Umbilical cord (tissue), 2 donors: ENCODE data around the gene SMLR1. TPM values are rescaled to one million over a fixed set of nuclear protein-coding genes. Genes with fewer than 3 reads are reported as not detected.
A peak's percentile ranks its signal among the peaks of the same experiment; 100 is the strongest.
"Not testable (repeated sequence)": the region's sequence is repeated elsewhere in the genome, so short reads cannot be mapped to it uniquely, and the experiment has no call there.

Source experiments
- DNase-seq: peaks from one replicate; pipeline ENCODE4 v3.0.0-alpha.2; 2015; ENCODE audit warnings: low spot score
- total RNA-seq: library from RNA; depleted of rRNA; stranded (reverse); fragments of >200 nt; gene quantifications from one replicate; pipeline ENCODE4 v1.2.3, GENCODE V29; 2014; ENCODE audit warnings: low replicate concordance; ENCODE audit not compliant: insufficient read depth

SMLR1 gene
- 0.72 TPM for total RNA-seq

DNA sequence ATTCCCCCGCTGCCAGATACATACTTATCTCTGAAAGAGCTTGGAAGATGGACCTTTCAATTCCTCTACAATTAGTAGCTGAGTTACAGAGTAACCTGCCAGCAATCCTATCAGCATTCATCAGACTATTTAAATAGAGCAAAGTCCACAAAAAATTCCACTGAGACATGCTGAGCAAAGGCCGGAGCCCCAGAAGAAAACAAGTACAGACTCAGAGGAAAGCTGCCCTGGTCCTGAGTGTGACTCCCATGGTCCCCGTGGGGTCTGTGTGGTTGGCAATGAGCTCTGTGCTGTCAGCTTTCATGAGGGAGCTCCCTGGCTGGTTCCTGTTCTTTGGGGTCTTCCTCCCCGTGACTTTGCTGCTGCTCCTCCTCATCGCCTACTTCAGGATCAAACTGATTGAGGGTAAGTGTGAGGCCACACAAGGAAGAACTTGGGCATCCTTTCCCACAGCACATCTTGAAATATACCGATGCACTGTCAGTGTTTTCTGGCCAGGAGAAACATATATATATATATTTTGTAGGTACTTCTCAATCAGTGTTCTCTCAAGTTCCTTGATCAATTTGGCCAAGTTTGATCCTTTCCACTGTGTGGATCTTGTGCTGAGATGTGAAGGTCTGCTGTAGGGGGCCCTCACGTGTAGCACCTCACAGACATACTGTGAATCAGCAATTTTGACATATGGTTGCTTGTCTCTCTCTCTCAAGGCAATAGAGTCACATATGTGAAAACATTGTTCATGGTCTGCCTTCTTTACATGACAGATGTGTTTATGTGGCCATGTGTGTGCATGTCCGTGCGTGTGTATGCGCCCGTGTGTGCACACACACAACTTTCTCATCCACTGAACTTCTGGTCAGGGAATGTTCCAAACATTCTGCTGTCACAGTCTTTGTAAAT, at the start of gene SMLR1:
SMLR1 (plus strand) TSS at position 160 of the 903 bp plus-strand sequence; CDS start at position 168, 8 bp downstream.
- no peak for DNase-seq

DNA sequence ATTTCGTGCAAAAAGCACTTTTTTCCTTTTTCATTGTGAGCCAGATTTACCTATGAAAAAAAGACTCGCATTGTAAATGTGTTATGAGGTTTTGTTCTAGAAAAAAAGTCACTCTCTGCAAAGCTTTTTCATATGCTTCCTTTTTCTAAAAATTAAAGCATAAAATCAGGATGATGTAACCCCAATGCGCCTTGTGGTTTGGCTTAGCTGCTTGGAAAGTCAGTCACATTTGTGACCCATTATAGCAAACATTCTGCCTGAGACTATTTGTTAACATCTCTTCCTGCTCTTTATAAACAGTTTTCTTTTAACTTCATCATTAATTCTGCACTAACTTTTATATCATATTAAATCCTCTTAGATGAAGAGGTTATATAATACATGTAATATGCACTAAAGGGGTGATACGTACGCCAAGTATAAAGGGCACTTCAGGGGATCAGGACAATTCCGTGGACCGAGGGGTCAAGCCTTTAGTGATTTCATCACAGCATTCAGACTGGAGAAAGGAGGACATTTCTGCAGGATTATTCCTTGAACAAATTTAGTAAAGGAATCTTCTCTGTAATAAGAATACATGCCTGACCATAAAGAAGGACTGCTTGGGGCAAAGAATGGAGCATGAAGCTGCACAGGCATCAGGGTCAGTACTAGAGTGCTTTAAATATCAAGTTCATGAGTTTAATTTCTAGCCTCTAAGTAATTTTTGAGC, 48.1 kb upstream of the SMLR1 start:
- peak; percentile 47 for DNase-seq

DNA sequence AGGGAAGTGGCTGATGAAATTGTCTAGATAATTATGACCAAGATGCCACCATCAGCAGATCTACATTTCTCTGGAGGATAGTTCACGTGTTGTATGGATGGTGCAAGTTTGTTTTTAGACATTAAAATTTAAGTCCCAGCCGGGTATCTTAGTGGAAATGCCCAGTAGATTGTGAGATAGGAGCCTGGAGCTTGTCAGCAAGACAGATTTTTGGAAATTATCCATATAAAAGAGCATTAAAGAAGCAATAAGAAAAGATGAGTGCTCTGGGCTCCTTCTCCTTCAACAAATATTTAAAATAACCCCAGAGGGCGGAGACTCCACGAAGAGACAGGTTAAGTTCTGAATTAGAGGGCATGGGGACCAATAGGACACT, 47.6 kb upstream of the SMLR1 start:
- DNase-seq: peak; percentile 73

DNA sequence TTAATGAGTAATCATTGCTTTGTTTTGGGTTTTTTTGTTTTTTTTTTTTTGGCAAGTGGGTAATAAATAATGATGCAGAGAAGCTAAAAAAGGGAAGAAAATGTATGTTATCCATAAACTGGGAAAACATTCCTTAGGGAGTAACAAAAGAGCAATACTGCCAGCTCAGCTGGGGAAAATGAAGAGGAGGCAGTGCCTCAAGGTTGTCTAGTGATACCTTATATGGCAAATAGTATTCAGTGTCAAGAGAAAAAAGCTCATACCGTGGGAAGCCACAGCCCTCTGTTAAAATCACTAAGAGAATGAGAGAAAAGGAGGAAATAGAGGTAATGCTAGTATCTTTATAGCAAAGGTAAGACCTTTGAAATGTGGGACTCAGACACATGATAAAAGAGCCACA, 47.1 kb upstream of the SMLR1 start:
- no peak for DNase-seq

DNA sequence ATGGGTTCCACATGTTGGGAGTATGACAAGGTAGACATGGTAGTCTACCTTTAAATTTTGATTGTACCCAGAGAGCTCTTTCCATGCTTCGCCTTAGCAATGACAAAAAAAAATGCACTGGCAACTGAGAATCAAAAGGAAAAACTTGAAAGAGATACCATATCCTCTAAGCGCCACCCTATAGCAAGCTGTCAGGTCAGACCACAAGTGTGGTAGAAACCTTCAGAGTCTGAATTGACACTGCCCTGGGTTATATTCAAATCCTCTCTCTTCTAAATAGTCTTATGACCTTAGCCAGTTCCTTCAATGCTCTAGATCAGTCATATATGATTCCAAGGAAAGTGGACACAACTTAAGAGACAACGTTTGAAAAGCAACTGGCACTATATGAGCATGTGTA, 45.6 kb upstream of the SMLR1 start:
- DNase-seq: no peak

DNA sequence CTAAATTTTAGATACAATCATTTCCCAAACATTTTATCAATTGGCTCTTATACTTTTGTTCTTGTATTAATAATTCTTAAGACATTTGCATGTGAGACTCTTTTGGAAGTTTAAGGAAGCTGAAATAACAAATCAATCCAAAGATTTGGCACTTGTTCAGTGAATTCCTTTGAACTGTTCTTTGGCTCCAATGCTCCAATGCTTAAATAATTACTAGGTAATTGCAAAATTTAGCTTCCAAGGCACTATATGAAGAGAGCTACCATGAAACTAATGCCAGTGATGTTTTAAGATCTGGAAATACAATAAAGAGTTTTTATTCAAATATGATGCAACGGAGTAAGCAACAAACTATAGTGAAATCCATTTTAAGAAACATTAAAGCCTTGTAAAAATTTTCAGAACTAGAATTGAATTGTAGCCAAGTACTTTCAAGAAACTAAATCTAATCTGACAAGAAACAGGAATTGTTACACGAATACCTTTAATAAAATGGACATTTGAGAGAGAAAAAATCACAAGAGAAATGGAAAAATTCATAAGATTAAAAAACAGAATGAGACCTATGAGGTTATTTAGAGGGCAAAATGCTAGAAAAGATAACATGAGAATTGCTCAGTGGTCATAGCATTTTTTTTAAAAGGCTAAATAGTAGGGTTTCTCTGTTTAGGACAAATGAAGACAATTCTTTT, 43.6 kb upstream of the SMLR1 start:
- DNase-seq: peak; percentile 11

DNA sequence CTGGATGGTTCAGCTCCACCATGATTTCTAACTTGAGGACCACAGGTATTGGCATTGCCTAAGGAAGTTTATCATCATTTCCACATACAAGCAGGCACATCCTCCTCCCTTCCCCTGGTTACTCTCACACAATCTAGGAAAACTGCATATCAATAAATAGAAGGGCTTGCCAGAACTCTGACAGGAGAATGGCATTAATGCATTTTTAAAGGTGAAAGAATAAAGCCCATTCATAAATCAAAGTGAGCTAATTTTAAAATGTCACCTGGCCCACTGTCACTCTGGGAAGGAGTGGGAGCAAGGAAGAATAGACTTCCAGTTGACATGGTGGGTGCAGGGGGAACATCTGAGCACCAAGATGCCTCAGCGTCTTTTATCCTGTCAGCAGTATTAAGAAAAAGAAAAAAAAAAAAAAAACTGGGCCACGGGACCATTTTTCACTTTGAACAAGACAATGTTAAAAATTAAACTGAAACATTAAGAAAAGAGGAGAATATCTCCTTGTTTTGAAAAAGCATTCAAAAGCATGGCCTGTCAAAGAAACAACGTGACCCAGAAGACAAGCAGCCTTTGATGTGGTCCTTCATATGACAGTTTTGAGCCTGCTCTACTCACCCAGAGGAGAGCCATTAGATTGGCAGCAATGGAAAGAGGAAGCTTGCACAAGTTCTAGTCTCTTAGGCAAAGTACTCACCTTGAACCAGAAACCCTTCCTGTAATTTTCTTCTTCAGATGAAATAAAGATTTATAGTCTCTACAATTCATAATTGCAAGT, 39.3 kb upstream of the SMLR1 start:
- no peak for DNase-seq

DNA sequence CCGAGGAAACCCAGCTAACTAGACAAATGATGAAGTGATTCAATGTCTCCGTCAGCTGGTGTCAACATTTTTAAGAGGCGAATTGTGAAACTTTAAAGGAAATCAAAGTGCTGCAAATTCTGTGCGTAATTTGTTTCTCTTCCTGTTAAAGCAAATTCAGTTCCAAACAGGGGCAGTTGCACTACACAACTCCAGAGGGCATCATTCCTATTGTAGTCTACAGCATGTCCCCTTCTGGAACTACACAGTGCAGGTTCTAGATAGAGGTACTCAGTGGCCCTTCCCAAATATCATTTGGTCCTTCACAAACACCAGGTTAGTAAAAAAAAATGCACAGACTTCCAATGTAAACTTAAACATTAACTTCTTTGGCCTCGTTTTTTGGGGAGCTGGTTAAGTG, 38.3 kb upstream of the SMLR1 start:
- DNase-seq: no peak

DNA sequence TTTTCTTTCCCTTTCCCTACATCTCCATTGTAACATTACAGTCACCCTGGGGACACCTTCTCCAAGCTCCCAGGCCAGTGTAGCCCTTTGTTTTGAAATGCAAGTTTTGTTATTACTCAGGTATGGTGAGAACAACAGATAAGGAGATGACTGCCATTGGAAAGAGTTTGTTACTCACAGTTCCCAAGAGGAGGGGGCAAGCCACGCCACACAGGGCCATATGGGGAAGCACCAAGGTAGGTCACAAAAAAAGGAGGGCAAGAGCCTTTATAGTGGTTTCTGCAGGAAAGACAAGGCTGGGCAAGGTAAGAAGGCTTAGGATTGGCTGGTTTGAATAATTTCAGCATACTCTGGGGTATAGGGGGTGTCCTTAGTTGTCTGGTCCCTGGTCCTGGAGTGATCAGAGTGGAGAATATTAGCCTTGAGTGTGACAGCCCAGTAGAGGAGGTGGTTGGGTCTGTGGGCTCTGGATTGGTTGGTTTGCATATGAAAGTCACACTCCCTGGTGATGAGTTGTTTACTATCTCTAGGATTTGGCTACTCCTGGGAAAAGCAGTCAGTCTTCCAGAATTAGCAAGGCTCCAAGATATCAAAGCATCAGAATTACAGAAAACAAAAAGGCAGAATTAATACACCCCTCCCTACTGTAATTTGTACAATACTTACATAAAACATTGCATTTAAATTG, 33.1 kb upstream of the SMLR1 start:
- no peak for DNase-seq

DNA sequence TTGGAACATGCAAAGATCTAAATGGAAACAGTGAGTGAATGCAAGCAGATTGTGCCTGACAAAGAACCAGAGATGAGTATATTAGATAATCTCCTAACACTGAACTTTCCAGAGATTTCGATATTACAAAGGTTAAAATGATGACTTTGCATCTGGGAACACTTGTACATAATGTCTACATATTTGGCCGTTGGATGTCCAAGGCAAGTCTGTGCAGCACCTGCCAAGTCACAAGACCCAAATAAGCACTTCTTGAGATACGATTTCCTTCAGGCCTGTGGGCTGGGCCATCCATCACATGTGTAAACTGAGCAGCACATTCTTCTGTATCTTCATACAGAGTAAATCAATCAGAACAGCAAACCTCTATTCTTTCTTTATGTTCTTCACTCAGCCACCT, 32.5 kb upstream of the SMLR1 start:
- DNase-seq: peak; percentile 47

DNA sequence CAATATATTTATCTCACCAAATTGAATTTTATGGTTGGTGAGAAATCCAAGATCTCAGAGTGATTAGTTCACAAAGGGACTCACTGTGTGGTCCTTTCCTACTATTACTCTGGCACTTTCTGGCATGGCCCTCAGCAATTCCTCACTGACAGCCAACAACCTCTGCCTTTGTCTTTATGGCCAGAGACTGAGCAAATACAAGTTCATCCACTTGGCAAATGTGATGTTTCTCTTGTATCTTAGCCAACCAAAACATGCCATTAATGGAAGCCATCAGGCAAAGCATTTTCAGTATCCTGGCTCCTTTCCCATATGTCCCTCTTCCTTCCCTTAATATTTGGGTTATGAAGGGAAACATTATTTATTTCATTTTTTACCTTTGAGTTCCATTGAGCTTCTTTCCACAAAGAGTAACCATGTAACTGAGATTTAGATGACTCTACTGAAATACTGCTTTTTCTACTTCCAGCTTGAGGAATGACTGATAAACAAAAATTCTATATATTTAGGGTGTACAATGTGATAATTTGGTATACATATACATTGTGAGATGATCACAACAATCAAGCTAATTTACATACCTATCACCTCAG, 30.8 kb upstream of the SMLR1 start:
- DNase-seq: peak; percentile 51

DNA sequence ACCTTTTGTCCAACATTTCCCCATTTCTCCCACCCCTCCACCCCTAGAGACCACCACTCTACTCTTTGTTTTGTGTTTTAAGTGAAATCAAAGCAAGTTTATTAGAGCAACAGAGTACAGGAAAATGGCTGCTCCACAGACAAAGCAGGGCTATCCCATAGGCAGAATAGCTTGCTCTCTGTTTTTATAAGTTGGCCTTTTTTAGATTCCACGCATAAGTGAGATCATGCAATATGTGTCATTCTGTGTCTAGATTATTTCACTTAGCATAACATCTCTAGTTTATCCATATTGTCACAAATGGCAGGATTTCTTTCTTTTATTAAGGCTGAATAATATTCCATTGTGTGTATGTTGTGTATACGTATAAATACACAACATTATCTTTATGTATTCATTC, 30.1 kb upstream of the SMLR1 start:
- DNase-seq: no peak

DNA sequence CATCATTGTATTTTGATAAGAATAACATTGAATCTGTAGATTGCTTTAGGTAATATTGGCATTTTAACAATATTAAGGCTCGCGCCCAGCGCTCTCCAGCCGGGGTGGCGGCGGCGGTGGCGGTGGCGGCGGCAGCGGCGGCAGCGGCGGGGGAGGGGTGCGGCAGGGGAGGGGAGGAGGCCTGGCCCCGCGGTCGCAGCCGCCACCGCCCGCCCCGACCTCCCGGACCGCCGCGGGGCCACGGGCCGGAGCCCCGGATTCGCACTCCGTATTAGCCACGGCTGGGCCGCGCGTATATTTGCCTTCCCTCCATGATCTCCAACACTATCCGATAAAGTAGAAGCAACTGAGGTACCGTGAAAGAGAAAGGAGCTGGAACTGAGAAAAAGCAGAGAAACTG, 25.8 kb upstream of the SMLR1 start:
- not testable (repeated sequence) for DNase-seq

DNA sequence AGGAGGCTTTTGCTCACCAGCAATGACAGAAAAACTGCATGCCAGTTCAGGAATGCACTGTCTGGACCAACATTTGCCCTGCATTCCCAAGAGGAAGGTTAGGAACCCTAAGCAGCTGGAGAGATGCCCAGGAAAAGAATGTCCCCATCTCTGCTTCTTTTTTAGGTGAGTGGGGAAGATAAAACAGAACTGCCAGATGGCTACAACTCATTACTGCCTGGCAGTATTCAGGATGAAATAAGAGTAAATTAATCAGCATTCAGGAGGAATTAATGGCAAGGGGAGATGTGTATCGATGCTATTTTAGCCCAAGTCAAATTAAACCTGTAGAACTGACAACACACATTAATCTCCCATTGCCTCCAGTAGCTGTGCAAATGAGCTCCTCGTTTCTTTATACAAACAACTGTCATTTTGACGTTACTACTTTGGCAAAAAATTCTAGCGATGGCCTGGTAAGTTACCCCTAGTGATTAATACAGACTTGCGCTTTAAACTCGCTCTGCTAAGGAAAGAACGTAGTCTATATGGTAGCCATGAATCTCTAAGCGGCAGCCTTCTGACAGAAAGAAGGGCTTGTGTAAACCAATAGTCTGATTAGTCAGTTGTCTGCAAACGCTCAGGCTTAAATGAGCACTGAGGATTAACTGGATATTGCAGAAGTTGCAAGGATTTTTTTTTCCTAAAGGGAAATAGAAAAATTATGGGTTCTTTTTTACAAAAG, 16.7 kb upstream of the SMLR1 start:
- peak; percentile 24 for DNase-seq

DNA sequence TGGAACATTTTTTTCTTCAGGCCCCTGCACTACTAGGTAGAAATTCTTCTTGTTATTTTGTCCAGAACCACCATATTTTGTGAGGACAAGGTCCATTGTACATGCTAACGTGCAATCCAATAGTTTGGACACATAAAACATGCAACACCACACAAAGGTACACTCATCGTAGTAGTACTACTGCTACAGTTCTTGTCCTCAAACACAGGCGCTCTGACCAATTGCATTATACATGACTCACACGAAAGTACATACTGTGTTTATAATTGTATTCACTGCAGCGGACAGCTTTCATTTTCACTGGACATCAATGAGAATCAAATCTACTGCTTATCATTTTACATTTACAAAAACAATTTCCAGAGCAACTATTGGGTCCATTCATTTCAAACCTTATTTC, 15.3 kb upstream of the SMLR1 start:
- DNase-seq: no peak

DNA sequence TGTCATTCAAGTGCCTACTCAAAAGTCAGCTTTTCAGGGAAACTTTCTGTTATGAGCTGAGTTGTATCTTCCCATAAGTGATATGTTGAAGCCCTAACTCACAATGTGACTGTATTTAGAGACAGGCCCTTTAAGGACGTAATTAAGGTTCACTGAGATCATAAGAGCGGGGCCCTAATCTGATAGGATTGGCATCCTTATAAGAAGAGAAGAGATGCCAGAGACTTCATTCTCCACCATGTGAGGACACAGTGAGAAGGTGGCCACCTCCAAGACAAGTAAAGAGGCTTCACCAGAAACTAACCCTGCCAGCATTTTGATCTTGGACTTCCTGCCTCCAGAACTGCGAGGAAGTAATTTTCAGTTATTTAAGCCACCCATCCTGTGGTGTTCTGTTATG, 12.7 kb upstream of the SMLR1 start:
- no peak for DNase-seq

DNA sequence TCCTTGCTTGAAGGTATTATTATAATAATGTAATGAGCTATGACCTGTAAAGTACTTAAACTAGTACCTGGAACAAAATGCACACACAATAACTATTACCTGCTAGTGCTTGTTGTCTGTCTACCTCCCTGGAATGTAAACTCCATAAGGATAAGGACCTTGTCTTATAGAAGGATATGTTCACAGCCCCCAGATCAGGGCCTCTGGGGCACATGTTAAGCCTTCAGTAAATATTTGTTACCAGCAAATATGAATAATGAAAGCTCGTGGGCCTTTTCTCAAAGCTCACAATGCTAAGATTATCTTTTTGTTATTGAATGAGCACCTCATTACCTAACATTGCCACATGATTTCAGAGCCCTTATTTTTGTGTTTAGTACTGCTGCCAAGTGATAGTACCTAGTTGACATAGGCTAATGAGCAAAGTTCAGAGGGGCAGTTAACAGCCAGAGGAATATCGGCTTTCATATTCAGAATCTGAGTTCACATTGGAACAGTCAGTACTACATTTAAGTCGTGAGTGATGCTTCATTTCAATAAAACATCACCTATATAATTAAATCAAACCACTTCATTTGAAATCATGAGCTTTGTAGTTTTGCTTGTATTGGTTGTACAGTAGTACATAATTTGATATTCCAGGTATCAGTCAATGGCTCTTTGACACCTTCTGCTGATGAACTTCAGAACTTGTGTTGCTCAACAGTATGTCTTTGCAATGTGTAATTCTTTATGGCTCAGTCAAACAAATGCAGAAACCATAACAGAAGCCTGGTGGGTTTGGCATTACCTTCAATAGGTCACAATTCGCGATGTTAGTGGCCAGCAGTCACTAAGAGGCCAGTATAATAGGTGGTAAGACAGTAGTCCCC, 11.8 kb upstream of the SMLR1 start:
- DNase-seq: no peak

DNA sequence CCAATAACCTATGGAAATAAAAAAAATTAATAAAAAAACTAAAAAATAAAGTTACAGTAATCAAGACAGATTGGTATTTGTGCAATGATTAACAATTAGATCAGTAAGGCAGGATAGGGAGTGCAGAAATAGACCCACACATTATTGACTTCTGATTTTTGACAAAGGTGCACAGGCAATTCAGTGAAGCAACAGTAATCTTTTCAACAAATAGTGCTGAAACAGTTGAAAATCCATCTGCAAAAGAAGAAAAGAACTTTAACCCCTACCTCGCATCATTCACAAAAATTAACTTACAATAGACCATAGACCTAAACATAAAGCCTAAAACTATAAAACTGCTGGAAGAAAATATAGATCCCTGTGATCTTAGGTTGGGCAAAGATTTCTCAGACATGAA, 4.5 kb upstream of the SMLR1 start:
- no peak for DNase-seq
